Suprapubic skin (tissue), 4 donors: ENCODE results near the gene CTXND2. TPM values are rescaled to one million over a fixed set of nuclear protein-coding genes. Genes with fewer than 3 reads are reported as not detected.
"Not testable (repeated sequence)": the region's sequence is repeated elsewhere in the genome, so short reads cannot be mapped to it uniquely, and the experiment has no call there.

Experiments
- DNase-seq, 2 donors: peaks; one replicate each; pipeline ENCODE4 v3.0.0-alpha.2; 2019; ENCODE audit warnings: low spot score in 2 of 2
- H3K27ac ChIP-seq: fragments of 200-600 bp; sonication (generic); one replicate; pipeline ENCODE4 v1.5.1; 2019
- H3K27me3 ChIP-seq: fragments of 200-600 bp; sonication (generic); one replicate; pipeline ENCODE4 v1.5.1; 2019
- H3K36me3 ChIP-seq: fragments of 200-600 bp; sonication (generic); one replicate; pipeline ENCODE4 v1.5.1; 2019
- H3K4me1 ChIP-seq: fragments of 200-600 bp; sonication (generic); one replicate; pipeline ENCODE4 v1.5.1; 2019
- H3K4me3 ChIP-seq: fragments of 200-600 bp; sonication (generic); one replicate; pipeline ENCODE4 v1.5.1; 2019; ENCODE audit warnings: mild to moderate bottlenecking
- H3K9me3 ChIP-seq: fragments of 200-600 bp; sonication (generic); one replicate; pipeline ENCODE4 v1.5.1; 2019
- EP300 ChIP-seq: sonication (generic); formaldehyde crosslinking; IDR thresholded peaks from one replicate; pipeline ENCODE4 v1.6.1; 2017; ENCODE audit warnings: antibody characterized with exemption
- POLR2A ChIP-seq, 2 donors: fragments of 450-650 bp; IDR thresholded peaks; one replicate each; pipeline ENCODE4 v1.6.1; 2017; ENCODE audit warnings: antibody characterized with exemption in 2 of 2, mild to moderate bottlenecking in 2 of 2, moderate library complexity in 2 of 2
- POLR2AphosphoS5 ChIP-seq, 3 donors: sonication (generic); formaldehyde crosslinking; IDR thresholded peaks; one replicate each; pipeline ENCODE4 v1.6.1; 2017; ENCODE audit warnings: antibody characterized with exemption in 3 of 3
- WGBS: methylation state at CpG from one replicate; pipeline ENCODE4 v1.1.5; 2018; 5-methylcytosine and 5-hydroxymethylcytosine counted together
- total RNA-seq, 4 donors: library from RNA; depleted of rRNA; stranded (reverse); fragments of >200 nt; gene quantifications; one replicate each; pipeline ENCODE4 v1.1.0, GENCODE V29; 2016
- TF ChIP-seq, protein P1 (sequence below), 2 donors: fragments of 200-600 bp in 1 of 2; fragments of 450-650 bp in 1 of 2; sonication (generic) in 1 of 2; IDR thresholded peaks; one replicate each; pipeline ENCODE4 v1.5.1; 2016 to 2019; ENCODE audit warnings: antibody characterized with exemption in 2 of 2, mild to moderate bottlenecking in 1 of 2, moderate library complexity in 1 of 2

The CTXND2 gene
- total RNA-seq, 4 donors from 2014 or later: not detected

DNA sequence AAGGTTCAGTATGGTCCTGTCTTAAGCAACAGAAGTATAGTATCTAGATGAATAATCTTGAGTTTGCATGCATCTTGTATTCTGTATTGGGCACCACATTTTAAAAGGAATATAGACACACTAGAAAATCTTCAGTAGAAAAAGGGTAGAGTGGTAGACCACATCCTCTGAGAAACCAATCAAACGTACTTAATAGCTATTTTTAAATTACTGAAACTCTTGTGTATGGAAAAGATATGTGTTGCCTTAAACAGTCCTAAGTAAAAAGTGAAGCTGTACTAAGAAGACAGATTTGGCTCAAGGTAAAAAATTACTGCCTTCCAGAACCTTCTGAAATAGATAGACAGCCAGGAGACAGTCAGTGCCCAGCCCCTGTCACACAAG, 3.1 kb downstream of the CTXND2 start:
- no peak overlapping the region for H3K27ac ChIP-seq
- H3K4me3 ChIP-seq: no peak overlapping the region
- no peak for DNase-seq
- no peaks in the 10 kb centered on the region for H3K9me3 ChIP-seq
- H3K36me3 ChIP-seq: no peaks in the 10 kb centered on the region
- TF ChIP-seq POLR2AphosphoS5 (IDR thresholded peaks at IDR 0.05): no peak
- TF ChIP-seq EP300: no peak
- TF ChIP-seq, protein P1, sequence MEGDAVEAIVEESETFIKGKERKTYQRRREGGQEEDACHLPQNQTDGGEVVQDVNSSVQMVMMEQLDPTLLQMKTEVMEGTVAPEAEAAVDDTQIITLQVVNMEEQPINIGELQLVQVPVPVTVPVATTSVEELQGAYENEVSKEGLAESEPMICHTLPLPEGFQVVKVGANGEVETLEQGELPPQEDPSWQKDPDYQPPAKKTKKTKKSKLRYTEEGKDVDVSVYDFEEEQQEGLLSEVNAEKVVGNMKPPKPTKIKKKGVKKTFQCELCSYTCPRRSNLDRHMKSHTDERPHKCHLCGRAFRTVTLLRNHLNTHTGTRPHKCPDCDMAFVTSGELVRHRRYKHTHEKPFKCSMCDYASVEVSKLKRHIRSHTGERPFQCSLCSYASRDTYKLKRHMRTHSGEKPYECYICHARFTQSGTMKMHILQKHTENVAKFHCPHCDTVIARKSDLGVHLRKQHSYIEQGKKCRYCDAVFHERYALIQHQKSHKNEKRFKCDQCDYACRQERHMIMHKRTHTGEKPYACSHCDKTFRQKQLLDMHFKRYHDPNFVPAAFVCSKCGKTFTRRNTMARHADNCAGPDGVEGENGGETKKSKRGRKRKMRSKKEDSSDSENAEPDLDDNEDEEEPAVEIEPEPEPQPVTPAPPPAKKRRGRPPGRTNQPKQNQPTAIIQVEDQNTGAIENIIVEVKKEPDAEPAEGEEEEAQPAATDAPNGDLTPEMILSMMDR (IDR thresholded peaks at IDR 0.05): no peak
- no peak for TF ChIP-seq POLR2A (IDR thresholded peaks at IDR 0.05)
- no peaks in the 10 kb centered on the region for H3K27me3 ChIP-seq
- WGBS: 59% methylated on average over 1 of the region's 1 CpG
- H3K4me1 ChIP-seq: no peaks in the 10 kb centered on the region

DNA sequence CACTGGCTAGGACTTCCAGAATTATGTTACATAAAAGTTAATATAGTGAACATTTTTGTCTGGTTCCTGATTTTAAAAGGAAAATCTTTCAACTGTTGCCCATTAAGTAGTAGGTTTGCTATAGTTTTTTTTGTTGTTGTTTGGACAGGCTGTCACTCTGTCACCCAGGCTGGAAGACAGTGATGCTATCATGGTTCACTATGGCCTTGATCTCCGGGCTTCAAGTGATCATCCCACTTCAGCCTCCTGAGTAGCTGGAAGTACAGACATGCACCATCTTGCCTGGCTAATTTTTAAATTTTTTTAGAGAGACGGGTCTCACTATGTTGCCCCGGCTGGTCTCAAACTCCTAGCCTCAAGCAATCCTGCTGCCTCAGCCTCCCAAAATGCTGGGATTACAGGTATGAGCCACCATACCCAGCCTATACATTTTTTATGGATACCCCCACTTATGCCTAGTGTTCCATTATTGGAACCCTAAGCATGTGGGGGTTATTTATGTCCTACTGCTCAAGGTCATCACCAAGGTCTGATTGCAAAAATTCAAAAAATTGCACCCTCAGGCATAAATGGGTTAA, 6.5 kb downstream of the CTXND2 start:
- Histone ChIP-seq H3K4me3 (no peak overlapping the region), H3K9me3 (no peaks in the 10 kb centered on the region), H3K27me3 (no peaks in the 10 kb centered on the region), H3K4me1 (no peaks in the 10 kb centered on the region), H3K27ac (no peak overlapping the region), H3K36me3 (no peaks in the 10 kb centered on the region)
- WGBS: 86% methylated on average over 3 of the region's 3 CpGs
- TF ChIP-seq POLR2AphosphoS5 (IDR thresholded peaks at IDR 0.05): no peak
- TF ChIP-seq POLR2A (IDR thresholded peaks at IDR 0.05): no peak
- DNase-seq: no peak

DNA sequence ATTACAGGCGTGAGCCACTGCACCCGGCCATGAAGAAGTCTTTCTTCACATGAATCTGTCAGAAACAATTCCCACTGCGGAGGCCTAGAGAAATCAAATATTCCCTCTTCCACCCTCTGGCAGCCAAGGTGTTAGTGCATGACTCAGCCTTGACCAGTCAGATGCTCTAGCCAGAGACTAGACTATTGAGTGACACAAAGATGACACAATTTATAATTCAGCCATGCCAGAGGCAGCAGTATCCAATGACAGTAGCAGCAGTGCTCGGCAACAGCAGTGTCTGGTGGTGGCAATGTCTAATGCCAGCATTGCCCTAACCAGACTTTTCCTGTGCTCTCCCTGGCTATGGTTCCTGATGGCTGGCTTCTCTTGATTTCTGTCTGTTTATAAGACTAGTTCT, 8.7 kb downstream of the CTXND2 start:
- Histone ChIP-seq H3K36me3 (no peaks in the 10 kb centered on the region), H3K27ac (no peak overlapping the region), H3K9me3 (no peaks in the 10 kb centered on the region), H3K27me3 (no peaks in the 10 kb centered on the region), H3K4me3 (no peak overlapping the region), H3K4me1 (no peaks in the 10 kb centered on the region)
- DNase-seq: no peak
- TF ChIP-seq, protein P1 (IDR thresholded peaks at IDR 0.05): no peak
- TF ChIP-seq EP300 (no peak), POLR2A (IDR thresholded peaks at IDR 0.05) (no peak), POLR2AphosphoS5 (IDR thresholded peaks at IDR 0.05) (no peak)
- WGBS: 80% methylated on average over 4 of the region's 4 CpGs

DNA sequence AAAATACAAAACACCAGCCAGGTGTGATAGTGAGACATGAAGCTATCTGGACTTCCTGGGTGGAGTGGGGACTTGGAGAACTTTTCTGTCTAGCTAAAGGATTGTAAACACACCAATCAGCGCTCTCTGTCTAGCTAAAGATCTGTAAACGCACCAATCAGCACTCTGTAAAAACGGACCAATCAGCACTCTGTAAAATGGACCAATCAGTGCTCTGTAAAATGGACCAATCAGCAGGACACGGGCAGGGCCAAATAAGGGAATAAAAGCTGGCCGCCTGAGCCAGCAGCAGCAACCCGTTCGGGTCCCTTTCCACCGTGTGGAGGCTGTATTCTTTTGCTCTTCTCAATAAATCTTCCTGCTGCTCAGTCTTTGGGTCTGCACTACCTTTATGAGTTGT, 12.9 kb downstream of the CTXND2 start:
- H3K4me3 ChIP-seq, H3K9me3 ChIP-seq, H3K36me3 ChIP-seq, H3K4me1 ChIP-seq, H3K27ac ChIP-seq, DNase-seq, H3K27me3 ChIP-seq: not testable (repeated sequence)
- WGBS: 87% methylated on average over 8 of the region's 8 CpGs

DNA sequence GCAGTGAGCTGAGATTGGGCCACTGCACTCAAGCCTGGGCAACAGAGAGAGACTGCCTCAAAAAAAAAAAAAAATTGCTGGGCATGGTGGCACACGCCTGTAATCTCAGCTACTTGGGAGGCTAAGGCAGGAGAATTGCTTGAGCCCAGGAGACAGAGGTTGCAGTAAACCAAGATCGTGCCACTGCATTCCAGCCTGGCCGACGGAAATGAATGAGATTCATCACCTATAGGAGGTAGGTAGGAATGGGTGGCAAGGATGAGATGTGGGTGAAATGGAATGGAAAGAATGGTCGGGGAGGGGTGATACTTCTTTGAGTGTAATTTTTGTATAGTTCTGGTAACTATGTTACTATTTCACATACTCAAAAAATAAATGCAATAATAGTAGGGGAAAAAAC, 15.4 kb downstream of the CTXND2 start:
- no peaks in the 10 kb centered on the region for H3K9me3 ChIP-seq
- DNase-seq: no peak
- H3K27me3 ChIP-seq: no peaks in the 10 kb centered on the region
- no peaks in the 10 kb centered on the region for H3K4me1 ChIP-seq
- no peak for TF ChIP-seq POLR2A (IDR thresholded peaks at IDR 0.05)
- TF ChIP-seq, protein P1 (IDR thresholded peaks at IDR 0.05): no peak
- TF ChIP-seq EP300: no peak
- no peak for TF ChIP-seq POLR2AphosphoS5 (IDR thresholded peaks at IDR 0.05)
- no peaks in the 10 kb centered on the region for H3K36me3 ChIP-seq
- no peak overlapping the region for H3K4me3 ChIP-seq
- 85% methylated on average over 5 of the region's 5 CpGs for WGBS
- no peak overlapping the region for H3K27ac ChIP-seq

DNA sequence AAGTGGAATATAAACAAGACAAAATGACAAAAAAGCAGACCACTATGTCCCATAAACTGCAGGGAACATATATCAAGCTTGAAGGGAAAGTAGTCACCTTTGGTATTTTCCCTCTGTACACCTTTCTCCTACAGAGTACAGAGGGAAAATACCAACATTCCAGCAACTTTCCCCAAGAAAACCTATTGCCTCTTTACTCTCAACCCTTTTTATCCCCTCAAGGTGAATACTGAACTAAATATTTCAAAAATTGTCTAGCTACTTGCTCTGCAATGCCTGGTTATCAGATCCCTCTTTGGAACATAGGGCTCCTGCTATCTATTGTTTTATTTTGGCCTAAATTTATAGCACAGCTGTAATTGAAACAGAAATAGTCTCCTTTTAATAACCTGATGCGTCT, 15.8 kb downstream of the CTXND2 start:
- no peak for DNase-seq
- Histone ChIP-seq H3K9me3 (no peaks in the 10 kb centered on the region), H3K27ac (no peak overlapping the region), H3K4me3 (no peak overlapping the region), H3K27me3 (no peaks in the 10 kb centered on the region), H3K36me3 (no peaks in the 10 kb centered on the region), H3K4me1 (no peaks in the 10 kb centered on the region)
- TF ChIP-seq POLR2AphosphoS5 (IDR thresholded peaks at IDR 0.05) (no peak), EP300 (no peak), POLR2A (IDR thresholded peaks at IDR 0.05) (no peak)
- TF ChIP-seq, protein P1 (IDR thresholded peaks at IDR 0.05): no peak
- WGBS: 83% methylated on average over 1 of the region's 1 CpG
